Measurements from ENCODE around the gene LRFN2.

DNA sequence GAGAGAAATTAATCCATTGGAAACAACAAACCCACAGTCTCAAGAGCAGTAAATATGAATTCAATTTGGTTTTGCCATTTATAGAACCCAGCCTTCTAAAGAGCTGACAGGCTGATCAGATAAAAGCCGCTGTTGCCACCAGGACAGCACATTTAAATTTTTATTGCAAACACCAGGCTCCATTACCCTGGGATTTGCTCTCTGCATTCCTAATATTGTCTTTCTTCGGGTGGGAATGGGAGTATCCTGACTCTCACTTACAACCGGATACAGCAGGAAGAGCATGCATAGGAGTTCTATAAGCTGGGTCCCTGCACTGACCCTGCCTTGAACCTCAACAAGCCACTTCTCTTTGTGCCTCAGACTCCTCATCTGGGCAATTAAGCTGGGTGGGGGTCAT, 142.9 kb downstream of the LRFN2 start:
- TF ChIP-seq, protein P1, sequence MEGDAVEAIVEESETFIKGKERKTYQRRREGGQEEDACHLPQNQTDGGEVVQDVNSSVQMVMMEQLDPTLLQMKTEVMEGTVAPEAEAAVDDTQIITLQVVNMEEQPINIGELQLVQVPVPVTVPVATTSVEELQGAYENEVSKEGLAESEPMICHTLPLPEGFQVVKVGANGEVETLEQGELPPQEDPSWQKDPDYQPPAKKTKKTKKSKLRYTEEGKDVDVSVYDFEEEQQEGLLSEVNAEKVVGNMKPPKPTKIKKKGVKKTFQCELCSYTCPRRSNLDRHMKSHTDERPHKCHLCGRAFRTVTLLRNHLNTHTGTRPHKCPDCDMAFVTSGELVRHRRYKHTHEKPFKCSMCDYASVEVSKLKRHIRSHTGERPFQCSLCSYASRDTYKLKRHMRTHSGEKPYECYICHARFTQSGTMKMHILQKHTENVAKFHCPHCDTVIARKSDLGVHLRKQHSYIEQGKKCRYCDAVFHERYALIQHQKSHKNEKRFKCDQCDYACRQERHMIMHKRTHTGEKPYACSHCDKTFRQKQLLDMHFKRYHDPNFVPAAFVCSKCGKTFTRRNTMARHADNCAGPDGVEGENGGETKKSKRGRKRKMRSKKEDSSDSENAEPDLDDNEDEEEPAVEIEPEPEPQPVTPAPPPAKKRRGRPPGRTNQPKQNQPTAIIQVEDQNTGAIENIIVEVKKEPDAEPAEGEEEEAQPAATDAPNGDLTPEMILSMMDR (IDR thresholded peaks at IDR 0.05; ENCODE audit: poor library complexity, severe bottlenecking), result no peak
- TF ChIP-seq EZH2 (IDR thresholded peaks at IDR 0.05; ENCODE audit: borderline replicate concordance, insufficient read depth, low read length, poor library complexity, severe bottlenecking), result no peak

All from neural cell (in vitro differentiated cells).